Activated naive CD4-positive, alpha-beta T cell treated with anti-CD3 and anti-CD28 coated beads for 36 hours (primary cell): ENCODE data around the gene CDYL. TPM values are rescaled to one million over a fixed set of nuclear protein-coding genes. Genes with fewer than 3 reads are reported as not detected.
"Not testable (repeated sequence)": the region's sequence is repeated elsewhere in the genome, so short reads cannot be mapped to it uniquely, and the experiment has no call there.

ENCODE experiments used
- CTCF ChIA-PET: fragments of 350-600 bp; sonication (Branson Sonifier 250); formaldehyde crosslinking; loops from one replicate; lab custom pipeline; 2021; ENCODE audit warnings: antibody characterized with exemption; lab: Charles Lee
- DNase-seq: peaks from one replicate; pipeline ENCODE4 v3.0.0-alpha.2; 2020
- H3K27ac Mint-ChIP-seq: one replicate; pipeline ENCODE4 v1.8.0; 2021; ENCODE audit warnings: mild to moderate bottlenecking, mixed read lengths
- H3K27me3 Mint-ChIP-seq: one replicate; pipeline ENCODE4 v1.8.0; 2021; ENCODE audit warnings: low read depth, mixed read lengths
- H3K36me3 Mint-ChIP-seq: one replicate; pipeline ENCODE4 v1.8.0; 2021; ENCODE audit warnings: low read depth, mixed read lengths
- H3K4me1 Mint-ChIP-seq: one replicate; pipeline ENCODE4 v1.8.0; 2021; ENCODE audit warnings: low read depth, mixed read lengths
- H3K4me3 Mint-ChIP-seq: one replicate; pipeline ENCODE4 v1.8.0; 2021; ENCODE audit warnings: mild to moderate bottlenecking, moderate library complexity, mixed read lengths
- H3K9me3 Mint-ChIP-seq: one replicate; pipeline ENCODE4 v1.8.0; 2021; ENCODE audit warnings: mixed read lengths
- intact Hi-C: fragments of 100-400 bp; cut with micrococcal nuclease; formaldehyde crosslinking; loops from one replicate; pipeline ENCODE4 v1.15.1; 2023
- total RNA-seq, 2 experiments: library from RNA; stranded (reverse); gene quantifications; one replicate each; pipeline ENCODE4 v1.2.3, GENCODE V29; 2021

The CDYL gene
- total RNA-seq, 2 experiments from 2014 or later: 23.8 to 24.3 TPM

GRCh38 chr6:4820704-4821276 lies 44.6 kb downstream of the CDYL start:
- CTCF ChIA-PET: no interaction called here
- Mint-ChIP-seq H3K9me3 (peaks cover 11% of the 10 kb centered on the region), H3K4me1 (peaks cover 32% of the 10 kb centered on the region), H3K27me3 (no peaks in the 10 kb centered on the region), H3K27ac (no peak overlapping the region), H3K36me3 (peaks cover 20% of the 10 kb centered on the region), H3K4me3 (no peak overlapping the region)
- intact Hi-C loops: loop anchor here (1.0 kb wide), 1 partner anchor 10 kb away; no protein-coding TSS in a partner anchor
- peak; percentile 23 for DNase-seq

- CTCF ChIA-PET: interaction anchor here (1.3 kb wide), 1 partner anchor 22 kb away, joined by 3 read pairs; no protein-coding TSS in a partner anchor
- intact Hi-C loops: no loop called here
- peaks cover 28% of the 10 kb centered on the region for H3K36me3 Mint-ChIP-seq
- H3K27ac Mint-ChIP-seq: no peak overlapping the region
- DNase-seq: no peak
- H3K4me3 Mint-ChIP-seq: no peak overlapping the region
- no peaks in the 10 kb centered on the region for H3K27me3 Mint-ChIP-seq
- H3K9me3 Mint-ChIP-seq: peaks cover 25% of the 10 kb centered on the region
- H3K4me1 Mint-ChIP-seq: peaks cover 31% of the 10 kb centered on the region
These were observed 46.3 kb downstream of the CDYL start for GRCh38 chr6:4822476-4822875.

GRCh38 chr6:4828187-4828698 lies 52.0 kb downstream of the CDYL start:
- CTCF ChIA-PET: no interaction called here
- Mint-ChIP-seq H3K9me3 (peaks cover 40% of the 10 kb centered on the region), H3K36me3 (peaks cover 29% of the 10 kb centered on the region), H3K27ac (no peak overlapping the region), H3K4me3 (no peak overlapping the region), H3K4me1 (peaks cover 4% of the 10 kb centered on the region), H3K27me3 (no peaks in the 10 kb centered on the region)
- intact Hi-C loops: no loop called here
- no peak for DNase-seq

- DNase-seq: no peak
- H3K27me3 Mint-ChIP-seq: no peaks in the 10 kb centered on the region
- H3K36me3 Mint-ChIP-seq: peaks cover 26% of the 10 kb centered on the region
- H3K4me1 Mint-ChIP-seq: peaks cover 2% of the 10 kb centered on the region
- H3K9me3 Mint-ChIP-seq: peaks cover 36% of the 10 kb centered on the region
- CTCF ChIA-PET: interaction anchor here (1.2 kb wide), 1 partner anchor 19 kb away, joined by 3 read pairs; no protein-coding TSS in a partner anchor
- no peak overlapping the region for H3K4me3 Mint-ChIP-seq
- no peak overlapping the region for H3K27ac Mint-ChIP-seq
- intact Hi-C loops: no loop called here
These were observed 52.9 kb downstream of the CDYL start for GRCh38 chr6:4829089-4829488.

GRCh38 chr6:4835540-4835939 lies 59.3 kb downstream of the CDYL start:
- CTCF ChIA-PET, H3K4me3 Mint-ChIP-seq, intact Hi-C loops, H3K27me3 Mint-ChIP-seq, H3K27ac Mint-ChIP-seq, DNase-seq: not testable (repeated sequence)
- peaks cover 36% of the 10 kb centered on the region for H3K9me3 Mint-ChIP-seq
- peaks cover 13% of the 10 kb centered on the region for H3K4me1 Mint-ChIP-seq
- H3K36me3 Mint-ChIP-seq: peaks cover 32% of the 10 kb centered on the region

- no peak overlapping the region for H3K4me3 Mint-ChIP-seq
- intact Hi-C loops: no loop called here
- H3K27me3 Mint-ChIP-seq: no peaks in the 10 kb centered on the region
- DNase-seq: no peak
- CTCF ChIA-PET: no interaction called here
- no peak overlapping the region for H3K27ac Mint-ChIP-seq
- peaks cover 57% of the 10 kb centered on the region for H3K9me3 Mint-ChIP-seq
- peaks cover 56% of the 10 kb centered on the region for H3K36me3 Mint-ChIP-seq
- H3K4me1 Mint-ChIP-seq: peaks cover 38% of the 10 kb centered on the region
These were observed 64.0 kb downstream of the CDYL start for GRCh38 chr6:4840169-4840568.

GRCh38 chr6:4844108-4844507 lies 67.9 kb downstream of the CDYL start:
- H3K36me3 Mint-ChIP-seq: peaks cover 40% of the 10 kb centered on the region
- intact Hi-C loops: no loop called here
- peaks cover 39% of the 10 kb centered on the region for H3K9me3 Mint-ChIP-seq
- no peaks in the 10 kb centered on the region for H3K27me3 Mint-ChIP-seq
- H3K27ac Mint-ChIP-seq: no peak overlapping the region
- H3K4me3 Mint-ChIP-seq: no peak overlapping the region
- peaks cover 55% of the 10 kb centered on the region for H3K4me1 Mint-ChIP-seq
- DNase-seq: no peak
- CTCF ChIA-PET: interaction anchor here (0.8 to 1.6 kb wide), 5 partner anchors 10 to 41 kb away, joined by 3 to 5 read pairs (median 3); no protein-coding TSS in a partner anchor

- H3K4me3 Mint-ChIP-seq: no peak overlapping the region
- H3K36me3 Mint-ChIP-seq: peaks cover 20% of the 10 kb centered on the region
- DNase-seq: no peak
- intact Hi-C loops: no loop called here
- H3K27me3 Mint-ChIP-seq: no peaks in the 10 kb centered on the region
- CTCF ChIA-PET: no interaction called here
- H3K27ac Mint-ChIP-seq: no peak overlapping the region
- peaks cover 48% of the 10 kb centered on the region for H3K4me1 Mint-ChIP-seq
- H3K9me3 Mint-ChIP-seq: peaks cover 18% of the 10 kb centered on the region
These were observed 70.2 kb downstream of the CDYL start for GRCh38 chr6:4846387-4846786.

- no peak overlapping the region for H3K4me3 Mint-ChIP-seq
- H3K27me3 Mint-ChIP-seq: no peaks in the 10 kb centered on the region
- peak; percentile 21 for DNase-seq
- peaks cover 11% of the 10 kb centered on the region for H3K9me3 Mint-ChIP-seq
- intact Hi-C loops: no loop called here
- peaks cover 56% of the 10 kb centered on the region for H3K4me1 Mint-ChIP-seq
- peaks cover 13% of the 10 kb centered on the region for H3K36me3 Mint-ChIP-seq
- H3K27ac Mint-ChIP-seq: no peak overlapping the region
- CTCF ChIA-PET: interaction anchor here (0.7 to 0.8 kb wide), 3 partner anchors 11 to 566 kb away, joined by 3 to 4 read pairs (median 4); no protein-coding TSS in a partner anchor
These were observed 72.3 kb downstream of the CDYL start for GRCh38 chr6:4848382-4849068.

GRCh38 chr6:4849226-4850022 lies 73.2 kb downstream of the CDYL start:
- Mint-ChIP-seq H3K36me3 (peaks cover 5% of the 10 kb centered on the region), H3K9me3 (peaks cover 2% of the 10 kb centered on the region), H3K4me1 (peaks cover 57% of the 10 kb centered on the region), H3K4me3 (no peak overlapping the region), H3K27ac (no peak overlapping the region), H3K27me3 (no peaks in the 10 kb centered on the region)
- CTCF ChIA-PET: interaction anchor here (0.7 kb wide), 2 partner anchors 50 to 567 kb away, joined by 3 to 4 read pairs; no protein-coding TSS in a partner anchor
- no peak for DNase-seq
- intact Hi-C loops: no loop called here

GRCh38 chr6:4851035-4851434 lies 74.8 kb downstream of the CDYL start:
- H3K27me3 Mint-ChIP-seq: no peaks in the 10 kb centered on the region
- H3K27ac Mint-ChIP-seq: no peak overlapping the region
- H3K9me3 Mint-ChIP-seq: no peaks in the 10 kb centered on the region
- peaks cover 69% of the 10 kb centered on the region for H3K4me1 Mint-ChIP-seq
- CTCF ChIA-PET: no interaction called here
- H3K4me3 Mint-ChIP-seq: no peak overlapping the region
- H3K36me3 Mint-ChIP-seq: peaks cover 6% of the 10 kb centered on the region
- intact Hi-C loops: no loop called here
- no peak for DNase-seq

GRCh38 chr6:4852186-4852585 lies 76.0 kb downstream of the CDYL start:
- DNase-seq, H3K27ac Mint-ChIP-seq, H3K4me3 Mint-ChIP-seq, H3K9me3 Mint-ChIP-seq, CTCF ChIA-PET, intact Hi-C loops, H3K27me3 Mint-ChIP-seq: not testable (repeated sequence)
- Mint-ChIP-seq H3K4me1 (peaks cover 73% of the 10 kb centered on the region), H3K36me3 (peaks cover 10% of the 10 kb centered on the region)
